ENCODE measurements around the gene MPO. TPM values are rescaled to one million over a fixed set of nuclear protein-coding genes. Genes with fewer than 3 reads are reported as not detected.

MPO gene
- total and polyA plus RNA-seq, 9 of the 15 experiments (the other 6 are each of a cell fraction or from before 2014, with no cell fraction given) = 0.04 to 0.47 (median 0.39) TPM; not detected in 6

GRCh38 chr17:58271216-58271931 is 9.4 kb downstream of the MPO start:
- DNase-seq (ENCODE audit: extremely low read depth in 1 of 4, low spot score in 3 of 4) = no peak
- H3K9me1 ChIP-seq (ENCODE audit: control insufficient read depth, insufficient read depth, low read length) = no peaks in the 10 kb centered on the region
- no peak for TF ChIP-seq ARID2 (IDR thresholded peaks at IDR 0.05)
- no peak for TF ChIP-seq RNF2 (IDR thresholded peaks at IDR 0.05)
- TF ChIP-seq ZBTB11 (CRISPR knock-in tag; IDR thresholded peaks at IDR 0.05) = no peak
- TF ChIP-seq ZNF41 (CRISPR knock-in tag; conservative IDR thresholded peaks at IDR 0.05) = no peak
- no peak for TF ChIP-seq POLR2AphosphoS5 (IDR thresholded peaks at IDR 0.05; ENCODE audit: control insufficient read depth, insufficient read depth, low read depth, low read length)
- no peak for TF ChIP-seq VEZF1 (CRISPR knock-in tag; IDR thresholded peaks at IDR 0.05)
- no peak for TF ChIP-seq ZNF354B (CRISPR knock-in tag; IDR thresholded peaks at IDR 0.05)
- no peak for TF ChIP-seq SIN3B (IDR thresholded peaks at IDR 0.05; ENCODE audit: low read depth)
- TF ChIP-seq SP2 (IDR thresholded peaks at IDR 0.05; ENCODE audit: extremely low read depth, low read depth, low read length, poor library complexity, severe bottlenecking) = no peak
- no peak for TF ChIP-seq RCOR1 (IDR thresholded peaks at IDR 0.05; ENCODE audit: borderline replicate concordance in 1 of 2, low read depth in 2 of 2, low read length in 2 of 2)
- TF ChIP-seq ZFP91 (CRISPR knock-in tag; IDR thresholded peaks at IDR 0.05) = no peak
- TF ChIP-seq THRB (CRISPR knock-in tag; conservative IDR thresholded peaks at IDR 0.05) = no peak
- no peak for TF ChIP-seq STAT5B (CRISPR knock-in tag; IDR thresholded peaks at IDR 0.05)
- H3K27ac ChIP-seq (ENCODE audit: extremely low read depth, low read depth, low read length) = no peak overlapping the region
- H2AFZ ChIP-seq (ENCODE audit: low read depth, low read length) = no peak overlapping the region
- 14% methylated on average over 19 of the region's 21 CpGs for WGBS (ENCODE audit: insufficient coverage, low coverage, missing lambda C conversion rate)
- H3K4me1 ChIP-seq (replicated peaks in 1 of 2; ENCODE audit: control insufficient read depth in 2 of 2, insufficient read depth in 2 of 2, low read length in 2 of 2) = peaks cover 5 to 6% of the 10 kb centered on the region in 2 experiments; a peak in 3 of 5 replicates
- H4K20me1 ChIP-seq (replicated peaks; ENCODE audit: control insufficient read depth, insufficient read depth, low read length) = peaks cover 5% of the 10 kb centered on the region
- intact Hi-C loops (cut with micrococcal nuclease) = no loop called here
- no peak for FAIRE-seq
- ChIA-PET POLR2A (interaction anchor here (0.6 to 0.8 kb wide), 2 partner anchors 13 to 1312 kb away, joined by 3 read pairs; no protein-coding TSS in a partner anchor), CTCF (ENCODE audit: low intra/inter-chr PET ratio) (no interaction called here)
- no peaks in the 10 kb centered on the region for H3K9me3 ChIP-seq (replicated peaks; ENCODE audit: control insufficient read depth, insufficient read depth, low read depth, low read length)
- peaks cover 26 to 83% of the 10 kb centered on the region in 2 experiments; a peak in 4 of 5 replicates for H3K27me3 ChIP-seq (ENCODE audit: control insufficient read depth in 2 of 2, insufficient read depth in 2 of 2, low read length in 2 of 2)
- no peaks in the 10 kb centered on the region for H3K36me3 ChIP-seq (ENCODE audit: control insufficient read depth, insufficient read depth, low read length)
- no peaks in the 10 kb centered on the region for H3K79me2 ChIP-seq (ENCODE audit: control insufficient read depth, insufficient read depth, low read length)
- no peak overlapping the region for H3K4me2 ChIP-seq (ENCODE audit: insufficient read depth, low read length)
- no TSS peak for BruUV-seq (replicated peaks)
- in situ Hi-C loops (cut with MboI) = no loop called here
- H3K9ac ChIP-seq (ENCODE audit: insufficient read depth in 1 of 2, low read depth in 2 of 2, low read length in 2 of 2) = peak overlapping the region in 1 of 2 experiments; percentile 4; a peak in 1 of 4 replicates
- no peak for ATAC-seq
- no peak overlapping the region for H3K4me3 ChIP-seq
